Endothelial cell of umbilical vein (primary cell): ENCODE measurements around the gene CPA2. TPM values are rescaled to one million over a fixed set of nuclear protein-coding genes. Genes with fewer than 3 reads are reported as not detected.
"Not testable (repeated sequence)": the region's sequence is repeated elsewhere in the genome, so short reads cannot be mapped to it uniquely, and the experiment has no call there.

Source experiments
- BruUV-seq: library from RNA; stranded (reverse); fragments of 400-500 nt; replicated peaks from 2 replicates; lab custom pipeline; 2021; lab: Mats Ljungman, UMichigan
- CTCF ChIA-PET: fragments of 300-600, 350-600 bp; sonication (Branson Sonifier 250); formaldehyde crosslinking; loops from one replicate; lab custom pipeline; 2021; ENCODE audit warnings: antibody characterized with exemption, inconsistent platforms; lab: Charles Lee
- POLR2A ChIA-PET: fragments of 300-600, 350-600 bp; sonication (Branson Sonifier 250); formaldehyde crosslinking; loops from one replicate; lab custom pipeline; 2021; ENCODE audit warnings: antibody characterized with exemption, inconsistent platforms; lab: Charles Lee
- DNase-seq: peaks from one replicate; pipeline ENCODE4 v3.0.0-alpha.2; 2011; ENCODE audit warnings: low read depth, low spot score
- FAIRE-seq: peaks from 2 replicates; lab custom pipeline; 2011; peaks lifted over from hg19 to GRCh38; lab: Jason Lieb, UNC
- H2AFZ ChIP-seq: 2 replicates; pipeline ENCODE4 v1.6.0; 2012; ENCODE audit warnings: low read depth, low read length, control low read depth, inconsistent platforms
- H3K27ac ChIP-seq: 2 replicates; pipeline ENCODE4 v1.5.1; 2011; ENCODE audit warnings: low read depth, mild to moderate bottlenecking, control low read depth, low read length, moderate library complexity; ENCODE audit not compliant: insufficient read depth
- H3K27me3 ChIP-seq, 2 experiments: 2 replicates each; pipeline versions ENCODE4 v1.6.0 to v1.6.1; 2011; ENCODE audit warnings: low read length in 2 of 2, mixed read lengths in 1 of 2; ENCODE audit not compliant: control insufficient read depth in 2 of 2, insufficient read depth in 2 of 2
- H3K36me3 ChIP-seq, 2 experiments: 2 replicates in 1 of 2; 3 replicates in 1 of 2; pipeline ENCODE4 v1.5.1; 2011; ENCODE audit warnings: low read length in 2 of 2, mild to moderate bottlenecking in 1 of 2, moderate library complexity in 1 of 2; ENCODE audit not compliant: control insufficient read depth in 2 of 2, insufficient read depth in 2 of 2; ENCODE audit errors: extremely low read depth in 1 of 2
- H3K4me1 ChIP-seq: 3 replicates; pipeline ENCODE4 v1.5.1; 2011; ENCODE audit warnings: mild to moderate bottlenecking, low read length; ENCODE audit not compliant: control insufficient read depth, insufficient read depth; ENCODE audit errors: extremely low read depth
- H3K4me2 ChIP-seq: 2 replicates; pipeline ENCODE4 v1.6.1; 2011; ENCODE audit warnings: low read length, control low read depth, mixed read lengths; ENCODE audit not compliant: insufficient read depth
- H3K4me3 ChIP-seq, 3 experiments: fragments of 200-600 bp in 1 of 3; sonication (generic), shearing (Covaris generic) in 1 of 3; replicated peaks in 1 of 3; 2 replicates each; pipeline ENCODE4 v1.5.1; 2011 to 2016; ENCODE audit warnings: control low read depth in 3 of 3, low read length in 3 of 3, mild to moderate bottlenecking in 2 of 3, inconsistent platforms in 1 of 3, low read depth in 1 of 3, moderate library complexity in 1 of 3; ENCODE audit not compliant: insufficient read depth in 1 of 3
- H3K79me2 ChIP-seq: 2 replicates; pipeline ENCODE4 v1.6.0; 2012; ENCODE audit warnings: low read length, inconsistent platforms; ENCODE audit not compliant: control insufficient read depth, insufficient read depth
- H3K9ac ChIP-seq: replicated peaks from 2 replicates; pipeline ENCODE3; 2011; ENCODE audit warnings: low read length, control low read depth; ENCODE audit not compliant: insufficient read depth; ENCODE audit errors: extremely low read depth
- H3K9me1 ChIP-seq: replicated peaks from 3 replicates; pipeline ENCODE4 v1.6.0; 2011; ENCODE audit warnings: mild to moderate bottlenecking, low read length; ENCODE audit not compliant: control insufficient read depth, insufficient read depth; ENCODE audit errors: extremely low read depth
- H3K9me3 ChIP-seq: replicated peaks from 2 replicates; pipeline ENCODE4 v1.5.1; 2012; ENCODE audit warnings: low read length, inconsistent platforms; ENCODE audit not compliant: control insufficient read depth, insufficient read depth
- H4K20me1 ChIP-seq: replicated peaks from 2 replicates; pipeline ENCODE3; 2011; ENCODE audit warnings: mild to moderate bottlenecking, low read length; ENCODE audit not compliant: control insufficient read depth, insufficient read depth; ENCODE audit errors: extremely low read depth
- CTCF ChIP-seq, 2 donors: IDR thresholded peaks; 1 replicate in 1 of 2; 2 replicates in 1 of 2; pipeline ENCODE4 v1.5.1; 2011; ENCODE audit warnings: low read length in 2 of 2, mild to moderate bottlenecking in 2 of 2, moderate library complexity in 2 of 2, control low read depth in 1 of 2, inconsistent platforms in 1 of 2, low read depth in 1 of 2; ENCODE audit not compliant: insufficient read depth in 1 of 2; ENCODE audit errors: extremely low read depth in 1 of 2
- EZH2 ChIP-seq: IDR thresholded peaks from 2 replicates; pipeline ENCODE4 v1.6.1; 2012; ENCODE audit warnings: borderline replicate concordance, low read depth, mild to moderate bottlenecking, moderate library complexity, low read length, inconsistent platforms; ENCODE audit not compliant: severe bottlenecking
- FOS ChIP-seq: IDR thresholded peaks from 2 replicates; pipeline ENCODE4 v1.6.1; 2011; ENCODE audit warnings: mild to moderate bottlenecking, low read length, moderate library complexity, borderline replicate concordance; ENCODE audit not compliant: insufficient read depth
- GATA2 ChIP-seq: IDR thresholded peaks from 2 replicates; pipeline ENCODE4 v1.7.0; 2011; ENCODE audit warnings: low read depth, mild to moderate bottlenecking, moderate library complexity, mixed read lengths, low read length; ENCODE audit not compliant: insufficient read length, insufficient read depth
- JUN ChIP-seq: IDR thresholded peaks from 2 replicates; pipeline ENCODE4 v1.6.1; 2011; ENCODE audit warnings: borderline replicate concordance, low read depth; ENCODE audit not compliant: insufficient read length, insufficient read depth
- MAX ChIP-seq: IDR thresholded peaks from 2 replicates; pipeline ENCODE4 v1.6.1; 2011; ENCODE audit not compliant: insufficient read depth, insufficient read length
- MYC ChIP-seq: IDR thresholded peaks from one replicate; pipeline ENCODE4 v1.6.1; 2011; ENCODE audit warnings: mild to moderate bottlenecking, low read depth, low read length
- POLR2A ChIP-seq: IDR thresholded peaks from 2 replicates; pipeline ENCODE4 v1.6.1; 2012; ENCODE audit warnings: low read depth, mild to moderate bottlenecking, control low read depth, low read length
- POLR2AphosphoS5 ChIP-seq: IDR thresholded peaks from 2 replicates; pipeline ENCODE4 v1.6.1; 2012; ENCODE audit warnings: low read depth, mild to moderate bottlenecking, control low read depth, low read length, moderate library complexity; ENCODE audit not compliant: insufficient read depth
- dilution Hi-C: fragments of 300-500 bp; cut with MboI; formaldehyde crosslinking; loops from one replicate; pipeline ENCODE4 v1.15.0; 2019; ENCODE audit warnings: low sequenced_read_pairs; ENCODE audit not compliant: extremely low pct_ligation_motif_present
- intact Hi-C: fragments of 100-400 bp; cut with micrococcal nuclease; formaldehyde crosslinking; loops from one replicate; pipeline ENCODE4 v1.10.0; 2022
- polyA plus RNA-seq, 4 experiments: library from polyadenylated mRNA; depleted of rRNA in 3 of 4; stranded (reverse) in 3 of 4; unstranded in 1 of 4; fragments of >200 nt; gene quantifications; 2 replicates each; pipeline versions ENCODE4 v1.2.1 to v1.2.3, GENCODE V29; 2011 to 2012; ENCODE audit warnings: missing spikeins in 1 of 4
- total RNA-seq: library from RNA; stranded (reverse); gene quantifications from 2 replicates; pipeline ENCODE4 v1.2.3, GENCODE V29; 2021

Gene CPA2
- total and polyA plus RNA-seq, 2 donors (not counting 3 experiments of a cell fraction or from before 2014, with no cell fraction given): not detected

GRCh38 chr7:130234078-130234477 lies 32.6 kb upstream of the CPA2 start:
- no peak for FAIRE-seq
- Histone ChIP-seq H3K4me1 (no peaks in the 10 kb centered on the region), H3K4me2 (no peak overlapping the region), H3K4me3 (no peak overlapping the region), H3K79me2 (no peaks in the 10 kb centered on the region), H2AFZ (no peak overlapping the region), H3K36me3 (no peaks in the 10 kb centered on the region), H3K27ac (no peak overlapping the region), H3K9me3 (no peaks in the 10 kb centered on the region), H3K9me1 (no peaks in the 10 kb centered on the region), H3K9ac (no peak overlapping the region), H4K20me1 (no peaks in the 10 kb centered on the region), H3K27me3 (peaks cover 2 to 6% of the 10 kb centered on the region in 2 experiments)
- intact Hi-C loops (no loop called here), dilution Hi-C loops (no loop called here)
- POLR2A ChIA-PET: no interaction called here
- CTCF ChIA-PET: no interaction called here
- no peak for TF ChIP-seq POLR2AphosphoS5
- TF ChIP-seq GATA2: no peak
- TF ChIP-seq MAX: no peak
- TF ChIP-seq MYC: no peak
- TF ChIP-seq CTCF (IDR thresholded peaks at IDR 0.05; ENCODE audit: extremely low read depth in 1 of 2, insufficient read depth in 1 of 2, low read depth in 1 of 2, low read length in 2 of 2): no peak
- TF ChIP-seq EZH2: no peak
- no peak for TF ChIP-seq JUN
- no peak for TF ChIP-seq POLR2A
- no peak for TF ChIP-seq FOS
- no peak for DNase-seq
- BruUV-seq: no TSS peak

- H4K20me1 ChIP-seq, H3K27me3 ChIP-seq, H3K9me1 ChIP-seq, H3K4me1 ChIP-seq, intact Hi-C loops, H3K79me2 ChIP-seq, POLR2A ChIA-PET, H2AFZ ChIP-seq, H3K36me3 ChIP-seq, H3K9ac ChIP-seq, BruUV-seq, H3K4me2 ChIP-seq, DNase-seq, H3K4me3 ChIP-seq, FAIRE-seq, H3K9me3 ChIP-seq, dilution Hi-C loops, H3K27ac ChIP-seq: not testable (repeated sequence)
- CTCF ChIA-PET: interaction anchor here (0.7 to 1.6 kb wide), 3 partner anchors 8 to 522 kb away, joined by 3 to 7 read pairs (median 3); no protein-coding TSS in a partner anchor
These were observed 30.3 kb upstream of the CPA2 start for GRCh38 chr7:130236361-130236760.
